ENCODE data around the gene KANK2.

- TF ChIP-seq CTCF (IDR thresholded peaks at IDR 0.05; ENCODE audit: low read depth, low read length) (no peak), MYC (IDR thresholded peaks at IDR 0.05; ENCODE audit: low read depth, low read length) (no peak), POLR2A (IDR thresholded peaks at IDR 0.05; ENCODE audit: extremely low read depth, insufficient read length) (no peak), MAX (IDR thresholded peaks at IDR 0.05; ENCODE audit: low read depth, low read length) (no peak)
Observed at GRCh38 chr19:11138601-11139300, 58.6 kb downstream of the KANK2 start.

All from NB4 (cell line).